GM21786 (cell line): ENCODE measurements around the gene UBE2E2.

ENCODE experiments used
- ATAC-seq: cut with Tn5 transposase; IDR thresholded peaks from one replicate; pipeline ENCODE4 v1.9.1; 2021; ENCODE audit not compliant: unreplicated experiment

Gene UBE2E2

GRCh38 chr3:23377928-23378672, 175.0 kb downstream of the UBE2E2 start:
- ATAC-seq, result peak; percentile 58

GRCh38 chr3:23383875-23384274, 180.7 kb downstream of the UBE2E2 start:
- no peak for ATAC-seq

GRCh38 chr3:23385327-23385726, 182.2 kb downstream of the UBE2E2 start:
- ATAC-seq, result no peak

GRCh38 chr3:23387286-23387918, 184.3 kb downstream of the UBE2E2 start:
- ATAC-seq, result no peak

GRCh38 chr3:23389089-23389488, 186.0 kb downstream of the UBE2E2 start:
- ATAC-seq, result no peak

- ATAC-seq, result peak; percentile 53
Observed at GRCh38 chr3:23389686-23390085, 186.6 kb downstream of the UBE2E2 start.

GRCh38 chr3:23390446-23390845, 187.3 kb downstream of the UBE2E2 start:
- no peak for ATAC-seq

- no peak for ATAC-seq
Observed at GRCh38 chr3:23390989-23391553, 187.9 kb downstream of the UBE2E2 start.

GRCh38 chr3:23395115-23395514, 192.0 kb downstream of the UBE2E2 start:
- no peak for ATAC-seq

- no peak for ATAC-seq
Observed at GRCh38 chr3:23396746-23397145, 193.6 kb downstream of the UBE2E2 start.

- ATAC-seq, result no peak
Observed at GRCh38 chr3:23399221-23399620, 196.1 kb downstream of the UBE2E2 start.

GRCh38 chr3:23402728-23403492, 199.8 kb downstream of the UBE2E2 start:
- ATAC-seq, result no peak

- ATAC-seq, result no peak
Observed at GRCh38 chr3:23404246-23404645, 201.1 kb downstream of the UBE2E2 start.

GRCh38 chr3:23405081-23405480, 202.0 kb downstream of the UBE2E2 start:
- peak; percentile 47 for ATAC-seq

- ATAC-seq, result no peak
Observed at GRCh38 chr3:23406601-23407000, 203.5 kb downstream of the UBE2E2 start.

- no peak for ATAC-seq
Observed at GRCh38 chr3:23418026-23418425, 214.9 kb downstream of the UBE2E2 start.

GRCh38 chr3:23421811-23422516, 218.8 kb downstream of the UBE2E2 start:
- ATAC-seq, result peak; percentile 21

- ATAC-seq, result peak; percentile 73
Observed at GRCh38 chr3:23422517-23422851, 219.4 kb downstream of the UBE2E2 start.

- ATAC-seq, result no peak
Observed at GRCh38 chr3:23425410-23425809, 222.3 kb downstream of the UBE2E2 start.

- no peak for ATAC-seq
Observed at GRCh38 chr3:23430781-23431398, 227.8 kb downstream of the UBE2E2 start.

- ATAC-seq, result no peak
Observed at GRCh38 chr3:23431764-23432163, 228.6 kb downstream of the UBE2E2 start.
